ENCODE measurements around the gene SNPH.

GRCh38 chr20:1245578-1245977 is 20.5 kb upstream of the SNPH start:
- TF ChIP-seq CTCF (conservative IDR thresholded peaks at IDR 0.05; ENCODE audit: low read depth, low read length), result no peak
- no peak for TF ChIP-seq EZH2 (IDR thresholded peaks at IDR 0.05; ENCODE audit: borderline replicate concordance, low read depth, low read length, poor library complexity, severe bottlenecking)

Measured in A673 (cell line).